GM23338 (cell line): ENCODE data around the gene MAP2K2. TPM values are rescaled to one million over a fixed set of nuclear protein-coding genes. Genes with fewer than 3 reads are reported as not detected.
"Not testable (repeated sequence)": the region's sequence is repeated elsewhere in the genome, so short reads cannot be mapped to it uniquely, and the experiment has no call there.

Experiments
- ATAC-seq: fragments of 200-7000 bp; cut with Tn5 transposase; 3 replicates; pipeline ENCODE4 v1.9.1; 2020
- DNase-seq: peaks from one replicate; pipeline ENCODE4 v3.0.0-alpha.2; 2015; ENCODE audit warnings: low spot score
- H2AFZ ChIP-seq: fragments of 200-600 bp; sonication (generic); 2 replicates; pipeline ENCODE4 v1.8.0; 2016; ENCODE audit warnings: antibody characterized with exemption, mild to moderate bottlenecking, moderate library complexity
- H3F3A ChIP-seq: fragments of 200-600 bp; sonication (generic); replicated peaks from 2 replicates; pipeline ENCODE4 v1.8.0; 2017; ENCODE audit warnings: antibody characterized with exemption, mixed run types, low read depth
- H3K27ac ChIP-seq: fragments of 200-600 bp; sonication (generic); 2 replicates; pipeline ENCODE4 v1.6.1; 2016; ENCODE audit warnings: low read depth
- H3K27me3 ChIP-seq: fragments of 200-600 bp; sonication (generic); 2 replicates; pipeline ENCODE4 v1.8.0; 2016; ENCODE audit warnings: mild to moderate bottlenecking, mixed run types, moderate library complexity; ENCODE audit not compliant: insufficient read depth
- H3K36me3 ChIP-seq: fragments of 200-600 bp; sonication (generic); 2 replicates; pipeline ENCODE4 v1.8.0; 2016; ENCODE audit warnings: mild to moderate bottlenecking; ENCODE audit not compliant: insufficient read depth
- H3K4me1 ChIP-seq: fragments of 200-600 bp; sonication (generic); 2 replicates; pipeline ENCODE4 v1.8.0; 2016; ENCODE audit warnings: mild to moderate bottlenecking, moderate library complexity; ENCODE audit not compliant: insufficient read depth
- H3K4me2 ChIP-seq: fragments of 200-600 bp; sonication (generic); 2 replicates; pipeline ENCODE4 v1.7.1; 2017; ENCODE audit warnings: mixed run types
- H3K4me3 ChIP-seq: fragments of 200-600 bp; sonication (generic); 2 replicates; pipeline ENCODE4 v1.6.1; 2016; ENCODE audit warnings: mixed run types
- H3K79me2 ChIP-seq: fragments of 200-600 bp; sonication (generic); replicated peaks from 2 replicates; pipeline ENCODE4 v1.8.0; 2017; ENCODE audit warnings: mild to moderate bottlenecking; ENCODE audit not compliant: insufficient read depth
- H3K9me2 ChIP-seq: fragments of 200-600 bp; sonication (generic); 2 replicates; pipeline ENCODE4 v1.8.0; 2017; ENCODE audit not compliant: insufficient read depth
- H4K20me1 ChIP-seq: fragments of 200-600 bp; sonication (generic); replicated peaks from 2 replicates; pipeline ENCODE4 v1.8.0; 2017; ENCODE audit warnings: mild to moderate bottlenecking; ENCODE audit not compliant: insufficient read depth
- H3K27ac Mint-ChIP-seq: 2 replicates; pipeline ENCODE4 v1.8.0; 2020; ENCODE audit warnings: inconsistent platforms, mild to moderate bottlenecking, moderate library complexity, mixed read lengths
- H3K27me3 Mint-ChIP-seq: 3 replicates; pipeline ENCODE4 v1.8.0; 2022; ENCODE audit warnings: low read depth, mild to moderate bottlenecking, moderate library complexity, mixed read lengths, inconsistent platforms; ENCODE audit not compliant: insufficient read depth, poor library complexity
- H3K36me3 Mint-ChIP-seq: 3 replicates; pipeline ENCODE4 v1.8.0; 2021; ENCODE audit warnings: low read depth, mild to moderate bottlenecking, inconsistent platforms, moderate library complexity, mixed read lengths
- H3K4me1 Mint-ChIP-seq: 3 replicates; pipeline ENCODE4 v1.8.0; 2020; ENCODE audit warnings: mild to moderate bottlenecking, inconsistent platforms, mixed read lengths
- H3K4me3 Mint-ChIP-seq: 3 replicates; pipeline ENCODE4 v1.8.0; 2021; ENCODE audit warnings: moderate library complexity, mild to moderate bottlenecking, inconsistent platforms, mixed read lengths
- H3K9me3 Mint-ChIP-seq: 3 replicates; pipeline ENCODE4 v1.8.0; 2020; ENCODE audit warnings: moderate library complexity, mild to moderate bottlenecking, inconsistent platforms, mixed read lengths
- CREB1 ChIP-seq: fragments of 250-450 bp; sonication (Bioruptor Pico); IDR thresholded peaks from 2 replicates; pipeline ENCODE4 v1.5.0; 2020; ENCODE audit warnings: low read depth, mild to moderate bottlenecking, moderate library complexity
- EZH2 ChIP-seq: fragments of 200-600 bp; sonication (generic); IDR thresholded peaks from one replicate; pipeline ENCODE4 v1.8.0; 2017; ENCODE audit warnings: antibody characterized with exemption, mild to moderate bottlenecking, low read depth; ENCODE audit not compliant: unreplicated experiment
- EZH2phosphoT487 ChIP-seq: fragments of 200-600 bp; sonication (generic); IDR thresholded peaks from one replicate; pipeline ENCODE4 v1.8.1; 2018; ENCODE audit warnings: antibody characterized with exemption; ENCODE audit not compliant: unreplicated experiment
- NANOG ChIP-seq: IDR thresholded peaks from 2 replicates; pipeline ENCODE4 v1.6.1; 2016; ENCODE audit warnings: antibody characterized with exemption, borderline replicate concordance
- POLR2AphosphoS5 ChIP-seq: IDR thresholded peaks from 2 replicates; pipeline ENCODE4 v1.6.1; 2016; ENCODE audit warnings: antibody characterized with exemption, low read depth
- REST ChIP-seq: IDR thresholded peaks from one replicate; pipeline ENCODE4 v1.6.1; 2018; ENCODE audit warnings: antibody characterized with exemption; ENCODE audit not compliant: unreplicated experiment
- STAT1 ChIP-seq: IDR thresholded peaks from one replicate; pipeline ENCODE4 v1.6.1; 2016; ENCODE audit warnings: antibody characterized with exemption; ENCODE audit not compliant: unreplicated experiment
- ZNF114 ChIP-seq: fragments of 250-450 bp; sonication (Bioruptor Pico); IDR thresholded peaks from 2 replicates; pipeline ENCODE4 v1.5.0; 2020; ENCODE audit warnings: mild to moderate bottlenecking, moderate library complexity
- ZNF331 ChIP-seq: fragments of 250-450 bp; sonication (Bioruptor Pico); IDR thresholded peaks from 2 replicates; pipeline ENCODE4 v1.5.0; 2020; ENCODE audit warnings: low read depth, mild to moderate bottlenecking, moderate library complexity
- ZNF462 ChIP-seq: fragments of 250-450 bp; sonication (Bioruptor Pico); IDR thresholded peaks from 2 replicates; pipeline ENCODE4 v1.5.0; 2020; ENCODE audit warnings: mild to moderate bottlenecking, moderate library complexity
- polyA plus RNA-seq: library from polyadenylated mRNA; unstranded; fragments of >200 nt; fragmentation: Nextera tagmentation; extraction: Ambion mirVana; gene quantifications from 2 replicates; pipeline ENCODE4 v1.2.1, GENCODE V29; 2016
- total RNA-seq: library from RNA; depleted of rRNA; stranded (reverse); fragments of >200 nt; shearing (Covaris generic); gene quantifications from 2 replicates; pipeline ENCODE4 v1.2.3, GENCODE V29; 2014

The MAP2K2 gene
- total and polyA plus RNA-seq, 2 experiments from 2014 or later = 99.7 to 151 TPM

GRCh38 chr19:4144666-4145249 is 20.8 kb upstream of the MAP2K2 start (continued):
- TF ChIP-seq ZNF462 (CRISPR knock-in tag) = no peak
- TF ChIP-seq EZH2 = no peak
- no peak for TF ChIP-seq STAT1
- TF ChIP-seq ZNF331 (CRISPR knock-in tag) = no peak
- TF ChIP-seq CREB1 (CRISPR knock-in tag) = no peak
- no peak for TF ChIP-seq NANOG
- TF ChIP-seq REST = no peak
- no peak for TF ChIP-seq ZNF114 (CRISPR knock-in tag)
- TF ChIP-seq POLR2AphosphoS5 = no peak
- no peak for TF ChIP-seq EZH2phosphoT487

GRCh38 chr19:4142916-4143315 is 19.0 kb upstream of the MAP2K2 start:
- H3K4me3 Mint-ChIP-seq, H3K36me3 Mint-ChIP-seq, H2AFZ ChIP-seq, H3K79me2 ChIP-seq, H3K9me2 ChIP-seq, H3K4me1 Mint-ChIP-seq, H3K27me3 ChIP-seq, H3K4me3 ChIP-seq, DNase-seq, H3F3A ChIP-seq, H3K36me3 ChIP-seq, H3K27ac Mint-ChIP-seq, ATAC-seq, H3K4me1 ChIP-seq, H3K4me2 ChIP-seq, H4K20me1 ChIP-seq, H3K27ac ChIP-seq, H3K9me3 Mint-ChIP-seq: not testable (repeated sequence)
- peaks cover 14% of the 10 kb centered on the region for H3K27me3 Mint-ChIP-seq
